Measurements from ENCODE around the gene FRYL. TPM values are rescaled to one million over a fixed set of nuclear protein-coding genes. Genes with fewer than 3 reads are reported as not detected.

FRYL gene
- total RNA-seq, 2 donors from 2014 or later = 29.7 to 47.0 TPM

GRCh38 chr4:48645225-48645794, 134.8 kb downstream of the FRYL start:
- H3K4me1 ChIP-seq = peaks cover 9% of the 10 kb centered on the region
- DNase-seq (no peak), ATAC-seq (no peak)
- no peaks in the 10 kb centered on the region for H3K27me3 ChIP-seq
- H3K27ac ChIP-seq = no peak overlapping the region
- intact Hi-C loops (cut with DNase I) = no loop called here
- WGBS, 2 donors = 92 to 94% methylated on average over 3 of the region's 3 CpGs
- H3K9me3 ChIP-seq = no peaks in the 10 kb centered on the region
- H3K4me3 ChIP-seq = no peak overlapping the region
- TF ChIP-seq POLR2A (IDR thresholded peaks at IDR 0.05) = no peak
- TF ChIP-seq, protein P1, sequence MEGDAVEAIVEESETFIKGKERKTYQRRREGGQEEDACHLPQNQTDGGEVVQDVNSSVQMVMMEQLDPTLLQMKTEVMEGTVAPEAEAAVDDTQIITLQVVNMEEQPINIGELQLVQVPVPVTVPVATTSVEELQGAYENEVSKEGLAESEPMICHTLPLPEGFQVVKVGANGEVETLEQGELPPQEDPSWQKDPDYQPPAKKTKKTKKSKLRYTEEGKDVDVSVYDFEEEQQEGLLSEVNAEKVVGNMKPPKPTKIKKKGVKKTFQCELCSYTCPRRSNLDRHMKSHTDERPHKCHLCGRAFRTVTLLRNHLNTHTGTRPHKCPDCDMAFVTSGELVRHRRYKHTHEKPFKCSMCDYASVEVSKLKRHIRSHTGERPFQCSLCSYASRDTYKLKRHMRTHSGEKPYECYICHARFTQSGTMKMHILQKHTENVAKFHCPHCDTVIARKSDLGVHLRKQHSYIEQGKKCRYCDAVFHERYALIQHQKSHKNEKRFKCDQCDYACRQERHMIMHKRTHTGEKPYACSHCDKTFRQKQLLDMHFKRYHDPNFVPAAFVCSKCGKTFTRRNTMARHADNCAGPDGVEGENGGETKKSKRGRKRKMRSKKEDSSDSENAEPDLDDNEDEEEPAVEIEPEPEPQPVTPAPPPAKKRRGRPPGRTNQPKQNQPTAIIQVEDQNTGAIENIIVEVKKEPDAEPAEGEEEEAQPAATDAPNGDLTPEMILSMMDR (IDR thresholded peaks at IDR 0.05) = no peak
- no peaks in the 10 kb centered on the region for H3K36me3 ChIP-seq (replicated peaks in 1 of 2; ENCODE audit: insufficient read depth in 1 of 2, low read depth in 2 of 2)

DNA sequence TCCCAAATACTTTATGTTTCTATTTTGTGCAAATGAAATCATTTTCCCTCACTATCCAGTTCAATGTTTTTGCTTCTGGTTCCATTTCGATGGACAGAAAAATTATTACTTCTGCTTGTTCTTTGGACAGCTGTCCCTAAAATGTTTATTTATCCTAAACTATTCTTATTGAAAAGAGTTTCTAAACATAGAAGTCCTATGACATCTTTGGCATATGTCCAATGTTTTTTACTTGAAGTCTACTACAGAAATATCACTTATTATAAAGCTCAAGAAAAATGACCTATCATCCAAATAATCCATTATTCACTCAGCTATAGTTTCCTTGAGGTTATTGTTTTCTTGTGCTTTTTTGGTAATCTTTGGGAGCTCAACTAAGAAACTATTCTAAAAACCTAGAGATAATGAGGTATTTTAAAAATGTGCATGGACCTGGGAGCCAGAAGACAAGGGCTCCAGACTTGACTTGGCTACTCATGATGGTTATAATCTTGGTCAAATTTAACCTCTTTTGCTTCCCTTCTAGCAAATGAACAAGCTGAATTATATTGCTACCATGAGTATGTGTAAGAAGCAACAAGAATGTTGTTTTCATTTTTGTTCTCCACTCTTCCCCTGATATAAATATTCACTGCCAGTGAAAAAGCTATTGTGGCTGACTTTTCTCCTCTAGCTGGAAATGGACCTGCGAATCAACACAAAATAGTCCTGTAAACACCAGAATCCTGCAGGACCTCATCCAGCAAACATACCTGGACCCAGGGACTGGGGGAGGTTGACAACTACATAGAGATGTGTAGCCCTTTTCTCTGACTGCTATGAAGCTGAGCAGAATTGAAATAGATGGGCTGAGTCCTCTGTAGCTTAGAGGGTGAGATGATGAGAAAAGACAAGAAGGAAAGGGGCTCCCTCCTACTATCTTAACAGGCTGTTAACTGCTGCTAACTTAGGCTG, 137.4 kb downstream of the FRYL start:
- H3K9me3 ChIP-seq = no peaks in the 10 kb centered on the region
- intact Hi-C loops (cut with DNase I) = no loop called here
- no peak for ATAC-seq
- WGBS, 2 donors = 67 to 68% methylated on average over 2 of the region's 2 CpGs
- H3K4me3 ChIP-seq = no peak overlapping the region
- no peaks in the 10 kb centered on the region for H3K36me3 ChIP-seq (replicated peaks in 1 of 2; ENCODE audit: insufficient read depth in 1 of 2, low read depth in 2 of 2)
- H3K27me3 ChIP-seq = no peaks in the 10 kb centered on the region
- DNase-seq = no peak
- no peak for TF ChIP-seq POLR2A (IDR thresholded peaks at IDR 0.05)
- TF ChIP-seq, protein P1 (IDR thresholded peaks at IDR 0.05) = no peak
- no peak overlapping the region for H3K27ac ChIP-seq
- peaks cover 9% of the 10 kb centered on the region for H3K4me1 ChIP-seq

GRCh38 chr4:48641401-48641800, 138.7 kb downstream of the FRYL start:
- intact Hi-C loops (cut with DNase I) = no loop called here
- Histone ChIP-seq H3K4me3 (no peak overlapping the region), H3K36me3 (replicated peaks in 1 of 2; ENCODE audit: insufficient read depth in 1 of 2, low read depth in 2 of 2) (no peaks in the 10 kb centered on the region), H3K4me1 (peaks cover 9% of the 10 kb centered on the region), H3K27me3 (no peaks in the 10 kb centered on the region), H3K9me3 (no peaks in the 10 kb centered on the region), H3K27ac (no peak overlapping the region)
- TF ChIP-seq, protein P1 (IDR thresholded peaks at IDR 0.05) = no peak
- TF ChIP-seq POLR2A (IDR thresholded peaks at IDR 0.05) = no peak
- 82 to 97% methylated on average over 4 of the region's 4 CpGs for WGBS, 2 donors
- ATAC-seq (no peak), DNase-seq (no peak)

DNA sequence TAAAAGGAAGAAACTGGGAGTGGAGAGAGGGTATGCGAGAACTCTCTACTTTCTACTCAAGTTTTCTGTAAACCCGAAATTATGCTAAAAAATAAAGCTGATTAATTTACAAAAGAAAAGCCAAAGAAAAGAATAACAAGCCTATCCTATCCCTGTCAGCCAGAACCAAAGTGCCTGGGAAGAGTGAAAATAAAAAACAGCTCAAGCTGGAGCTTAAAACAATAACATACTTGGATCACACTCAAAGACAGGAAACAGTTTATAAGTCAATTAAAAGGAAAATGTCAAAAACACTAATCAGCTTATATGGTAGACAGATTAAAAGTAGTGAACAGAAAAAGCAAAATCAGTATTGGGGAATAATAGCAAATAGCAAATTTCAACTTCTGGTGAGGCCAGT, 139.4 kb downstream of the FRYL start:
- Histone ChIP-seq H3K4me1 (peaks cover 9% of the 10 kb centered on the region), H3K36me3 (replicated peaks in 1 of 2; ENCODE audit: insufficient read depth in 1 of 2, low read depth in 2 of 2) (no peaks in the 10 kb centered on the region), H3K9me3 (no peaks in the 10 kb centered on the region), H3K4me3 (no peak overlapping the region), H3K27me3 (no peaks in the 10 kb centered on the region), H3K27ac (no peak overlapping the region)
- DNase-seq (no peak), ATAC-seq (no peak)
- no peak for TF ChIP-seq POLR2A (IDR thresholded peaks at IDR 0.05)
- TF ChIP-seq, protein P1 (IDR thresholded peaks at IDR 0.05) = no peak
- intact Hi-C loops (cut with DNase I) = no loop called here
- WGBS, 2 donors = 73 to 82% methylated on average over 2 of the region's 2 CpGs
